ENCODE results near the gene DEFB123.
"Not testable (repeated sequence)": the region's sequence is repeated elsewhere in the genome, so short reads cannot be mapped to it uniquely, and the experiment has no call there.

DEFB123 gene, protein sequence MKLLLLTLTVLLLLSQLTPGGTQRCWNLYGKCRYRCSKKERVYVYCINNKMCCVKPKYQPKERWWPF

DNA sequence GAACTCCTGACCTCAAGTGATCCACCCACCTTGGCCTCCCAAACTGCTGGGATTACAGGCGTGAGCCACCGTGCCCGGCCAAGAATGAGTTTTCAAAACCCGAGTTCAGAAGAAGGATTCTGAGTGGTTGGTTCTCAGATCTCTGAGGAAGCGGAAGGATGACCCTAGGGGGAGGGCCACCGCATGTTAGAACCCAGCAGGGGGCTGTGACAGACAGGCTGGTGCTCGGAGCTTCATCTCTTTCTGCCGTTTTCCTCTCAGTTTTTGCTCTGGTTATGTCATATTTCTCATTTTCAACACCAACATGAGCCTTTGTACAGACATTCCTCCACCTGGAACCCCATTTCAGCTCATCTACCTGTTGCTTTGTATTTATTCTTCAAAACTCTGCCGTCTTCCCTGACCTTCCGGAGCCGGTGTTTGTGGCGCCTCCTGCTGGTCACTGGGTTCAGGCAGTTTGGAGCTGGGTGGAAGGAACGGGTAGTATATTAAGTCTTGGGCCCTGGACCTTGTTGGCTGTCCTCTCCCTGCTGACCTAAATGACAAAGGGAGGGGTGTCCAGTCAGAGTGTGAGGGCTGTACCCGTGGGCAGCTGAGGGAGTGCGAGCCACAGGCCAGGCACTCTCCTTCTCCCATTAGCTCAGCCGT lies at the start of gene DEFB123:
Gene DEFB123 (plus strand): TSS at position 621 of the 648 bp plus-strand sequence. CDS start 67 bp downstream, outside the sequence.
- no peak for DNase-seq

DNA sequence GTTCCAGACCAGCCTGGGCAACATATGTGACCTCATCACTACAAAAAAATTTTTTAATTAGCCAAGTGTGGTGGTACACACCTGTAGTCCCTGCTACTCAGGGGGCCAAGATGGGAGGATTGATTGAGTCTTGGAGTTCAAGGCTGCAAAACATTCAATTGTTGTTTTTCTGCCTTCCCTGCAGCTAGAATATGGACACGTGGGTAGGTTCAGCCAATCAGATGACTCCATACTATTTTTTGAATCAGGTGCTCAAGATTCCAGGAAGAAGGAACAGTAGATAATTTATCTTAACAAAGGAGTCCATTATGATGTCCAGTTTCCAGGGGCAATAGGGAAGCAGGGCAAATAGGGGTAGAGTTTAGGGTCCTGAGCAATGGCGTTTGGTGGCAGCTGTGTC lies 47.6 kb upstream of the DEFB123 start:
- no peak for DNase-seq

DNA sequence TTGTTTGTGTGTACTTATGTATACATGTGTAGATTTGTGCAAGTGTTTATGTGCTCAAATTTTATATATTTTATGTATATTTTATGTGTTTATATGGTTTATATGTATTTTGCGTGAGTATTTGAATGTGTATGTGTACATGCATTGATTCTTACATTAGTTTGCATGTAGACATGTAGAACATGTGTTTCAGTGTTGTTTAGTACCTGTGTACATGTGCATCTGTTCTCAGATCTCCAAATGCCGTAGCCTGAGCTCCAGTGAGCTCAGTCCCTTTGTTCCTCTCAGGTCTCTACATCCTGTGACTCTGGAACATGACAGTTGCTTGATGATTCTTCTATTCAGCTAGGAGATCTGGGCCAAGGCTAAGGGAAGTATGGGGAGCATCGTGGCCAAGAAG lies 45.5 kb upstream of the DEFB123 start:
- DNase-seq = no peak

DNA sequence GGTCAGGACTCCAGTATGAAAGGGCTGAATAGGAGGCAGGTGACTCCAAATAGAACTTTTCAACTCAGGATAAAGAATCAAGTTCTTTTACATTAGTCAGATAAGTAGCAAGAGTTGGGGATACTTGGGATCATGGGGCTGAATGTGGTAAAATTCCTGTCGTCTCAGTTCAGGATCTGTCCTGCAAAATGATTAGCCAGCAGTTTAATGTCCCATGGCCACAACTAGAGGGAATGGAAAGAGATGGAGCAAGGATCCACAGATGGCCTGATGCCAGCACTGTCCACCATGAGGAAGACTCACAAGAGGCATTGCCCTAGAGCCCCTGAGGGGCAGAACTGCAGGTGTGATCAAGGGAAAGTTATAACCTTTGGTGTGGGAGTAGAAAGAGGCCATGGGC lies 36.5 kb upstream of the DEFB123 start:
- no peak for DNase-seq

DNA sequence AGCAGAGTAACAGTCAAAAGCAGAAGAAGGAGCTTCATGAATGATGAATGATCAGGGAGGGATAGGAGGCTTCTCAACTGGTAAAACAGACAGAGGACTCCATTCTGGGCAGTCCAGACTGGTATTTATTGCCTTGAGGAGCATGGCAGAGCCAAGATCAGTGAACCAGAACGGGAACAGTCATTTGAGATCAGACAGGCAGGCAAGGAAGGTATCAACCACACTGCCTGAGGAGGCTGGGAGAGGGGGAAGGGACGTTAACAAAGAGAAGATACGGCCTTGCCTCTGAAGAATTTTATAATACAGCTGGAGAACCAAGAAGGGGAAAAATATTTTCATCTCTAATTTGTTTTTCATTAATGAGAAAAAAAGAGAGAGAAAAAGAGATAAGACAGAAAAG lies 34.3 kb upstream of the DEFB123 start, which contains the start of gene DEFB121:
Gene DEFB121 (minus strand): TSS at position 101 of the 400 bp plus-strand sequence. CDS start 63 bp downstream, at position 38.
- DNase-seq = no peak

DNA sequence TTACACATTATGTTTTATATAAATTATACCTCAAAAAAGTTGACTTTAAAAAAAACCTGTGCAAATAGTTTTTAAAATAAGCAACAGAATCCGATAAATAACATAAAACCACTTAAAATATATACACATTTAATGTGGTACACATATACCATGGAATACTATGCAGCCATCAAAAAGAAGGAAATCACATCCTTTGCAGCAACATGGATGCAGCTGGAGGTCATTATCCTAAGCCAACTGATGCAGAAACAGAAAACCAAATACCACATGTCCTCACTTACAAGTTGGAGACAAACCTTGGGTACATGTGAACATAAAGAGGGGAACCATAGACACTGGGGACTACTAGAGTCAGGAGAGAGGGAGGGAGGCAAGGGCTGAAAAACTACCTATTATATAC lies 30.4 kb upstream of the DEFB123 start:
- DNase-seq = no peak

DNA sequence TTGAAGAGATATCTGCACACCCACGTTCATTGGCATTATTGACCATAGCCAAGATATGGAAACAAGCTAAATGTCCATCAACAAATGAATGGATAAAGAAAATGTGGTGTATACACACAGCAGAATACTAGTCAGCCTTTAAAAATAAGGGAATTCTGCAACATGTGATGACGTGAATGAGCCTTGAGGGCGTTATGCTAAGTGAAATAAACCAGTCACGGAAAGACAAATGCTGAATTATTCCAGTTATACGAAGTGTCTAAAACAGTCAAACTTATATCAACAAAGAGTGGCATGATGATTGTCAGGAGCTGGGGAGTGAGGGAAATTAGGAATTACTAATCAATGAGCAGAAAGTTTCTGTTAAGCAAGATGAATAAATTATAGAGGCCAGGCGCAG lies 26.1 kb upstream of the DEFB123 start:
- no peak for DNase-seq

DNA sequence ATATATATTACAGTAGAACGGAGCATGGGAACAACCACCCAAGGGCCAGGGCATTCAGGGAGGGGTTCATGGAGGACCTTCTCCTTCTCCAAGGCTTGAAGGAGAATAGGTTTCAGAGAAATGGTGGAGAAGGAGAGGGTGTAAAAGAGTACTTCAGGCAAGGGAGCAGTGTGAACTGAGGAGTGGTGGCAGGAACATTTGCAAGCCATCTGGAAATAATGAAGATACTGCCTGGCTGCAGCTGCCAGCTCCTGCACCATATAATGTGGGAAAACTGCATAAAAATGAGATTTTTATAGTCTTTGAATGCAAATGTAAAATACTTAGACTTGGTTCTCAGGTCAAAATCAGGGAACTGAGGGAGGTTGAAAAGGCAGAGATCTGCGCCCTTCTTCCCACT lies 24.8 kb upstream of the DEFB123 start:
- no peak for DNase-seq

DNA sequence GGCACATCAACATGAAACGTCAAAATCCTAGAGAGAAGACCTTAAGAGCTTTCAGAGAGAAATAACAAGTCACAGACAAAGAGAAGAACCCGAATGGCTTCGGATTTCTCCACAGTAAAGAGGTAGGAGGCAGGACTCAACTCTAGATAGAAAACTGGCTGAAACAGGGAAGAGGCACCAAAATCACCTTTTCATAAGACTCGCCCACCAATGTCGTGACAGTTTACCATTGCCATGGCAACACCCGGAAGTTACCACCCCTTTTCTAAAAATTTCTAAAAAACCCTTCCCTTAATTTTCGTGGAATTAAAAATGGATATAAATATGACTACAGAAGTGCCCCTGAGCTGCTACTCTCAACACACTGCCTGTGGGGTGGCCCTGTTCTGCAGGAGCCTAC lies 22.1 kb upstream of the DEFB123 start:
- DNase-seq = no peak

DNA sequence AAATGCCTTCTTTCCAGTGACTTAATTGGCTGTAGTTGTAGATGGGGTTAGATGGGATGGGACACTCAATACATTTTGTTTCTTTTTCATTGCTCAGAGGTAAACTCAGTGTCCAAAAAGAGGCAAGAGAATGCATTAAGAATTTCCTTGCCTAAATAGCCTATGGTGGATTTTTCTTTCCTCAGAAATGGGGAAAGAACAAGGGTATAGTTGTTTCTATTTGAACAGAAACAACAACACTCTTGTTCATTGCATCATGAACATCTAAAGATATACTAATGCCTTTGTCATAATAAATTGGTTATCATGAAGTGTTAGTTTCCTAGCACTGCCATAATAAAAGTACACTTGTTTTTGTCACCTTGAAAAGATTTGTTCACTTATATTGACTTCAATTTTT lies 14.6 kb upstream of the DEFB123 start:
- no peak for DNase-seq

DNA sequence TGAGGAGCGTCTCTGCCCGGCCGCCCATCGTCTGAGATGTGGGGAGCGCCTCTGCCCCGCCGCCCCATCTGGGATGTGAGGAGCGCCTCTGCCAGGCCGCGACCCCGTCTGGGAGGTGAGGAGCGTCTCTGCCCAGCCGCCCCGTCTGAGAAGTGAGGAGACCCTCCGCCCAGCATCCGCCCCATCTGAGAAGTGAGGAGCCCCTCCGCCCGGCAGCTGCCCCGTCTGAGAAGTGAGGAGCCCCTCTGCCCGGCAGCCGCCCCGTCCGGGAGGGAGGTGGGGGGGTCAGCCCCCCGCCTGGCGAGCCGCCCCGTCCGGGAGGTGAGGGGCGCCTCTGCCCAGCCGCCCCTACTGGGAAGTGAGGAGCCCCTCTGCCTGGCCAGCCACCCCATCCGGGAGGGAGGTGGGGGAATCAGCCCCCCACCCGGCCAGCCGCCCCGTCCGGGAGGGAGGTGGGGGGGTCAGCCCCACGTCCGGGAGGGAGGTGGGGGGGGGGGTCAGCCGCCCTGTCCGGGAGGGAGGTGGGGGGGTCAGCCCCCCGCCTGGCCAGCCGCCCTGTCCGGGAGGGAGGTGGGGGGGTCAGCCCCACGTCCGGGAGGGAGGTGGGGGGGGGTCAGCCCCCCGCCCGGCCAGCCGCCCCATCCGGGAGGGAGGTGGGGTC lies 13.4 kb upstream of the DEFB123 start:
- DNase-seq = not testable (repeated sequence)

DNA sequence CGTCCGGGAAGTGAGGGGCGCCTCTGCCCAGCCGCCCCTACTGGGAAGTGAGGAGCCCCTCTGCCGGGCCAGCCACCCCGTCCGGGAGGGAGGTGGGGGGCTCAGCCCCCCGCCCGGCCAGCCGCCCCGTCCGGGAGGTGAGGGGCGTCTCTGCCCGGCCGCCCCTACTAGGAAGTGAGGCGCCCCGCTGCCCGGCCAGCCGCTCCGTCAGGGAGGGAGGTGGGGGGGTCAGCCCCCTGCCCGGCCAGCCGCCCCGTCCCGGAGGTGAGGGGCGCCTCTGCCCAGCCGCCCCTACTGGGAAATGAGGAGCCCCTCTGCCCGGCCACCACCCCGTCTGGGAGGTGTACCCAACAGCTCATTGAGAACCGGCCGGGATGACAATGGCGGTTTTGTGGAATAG lies 12.9 kb upstream of the DEFB123 start:
- DNase-seq = not testable (repeated sequence)

DNA sequence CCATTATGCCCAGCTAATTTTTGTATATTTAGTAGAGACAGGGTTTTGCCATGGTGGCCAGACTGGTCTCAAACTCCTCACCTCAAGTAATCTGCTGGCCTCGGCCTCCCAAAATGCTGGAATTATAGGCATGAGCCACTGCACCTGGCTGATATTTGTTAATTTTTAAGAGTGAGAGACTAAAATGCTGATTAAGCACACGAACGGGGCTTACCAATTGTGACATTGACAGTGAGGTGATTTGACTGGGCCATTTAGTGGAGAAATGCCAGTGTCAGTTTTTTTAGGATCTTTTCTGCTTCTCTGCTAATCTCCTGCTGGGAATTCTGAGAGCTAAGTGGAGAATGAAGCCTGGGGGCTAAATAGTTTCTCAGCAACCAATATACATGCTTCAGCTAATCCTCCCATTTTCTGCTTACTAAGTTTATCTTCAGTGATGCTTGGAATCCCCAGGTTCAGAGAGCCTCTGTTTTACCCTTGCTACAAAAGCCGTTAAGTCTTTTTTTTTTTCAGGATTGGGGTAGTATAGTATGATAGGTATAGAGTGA lies 9.8 kb upstream of the DEFB123 start:
- DNase-seq = no peak

DNA sequence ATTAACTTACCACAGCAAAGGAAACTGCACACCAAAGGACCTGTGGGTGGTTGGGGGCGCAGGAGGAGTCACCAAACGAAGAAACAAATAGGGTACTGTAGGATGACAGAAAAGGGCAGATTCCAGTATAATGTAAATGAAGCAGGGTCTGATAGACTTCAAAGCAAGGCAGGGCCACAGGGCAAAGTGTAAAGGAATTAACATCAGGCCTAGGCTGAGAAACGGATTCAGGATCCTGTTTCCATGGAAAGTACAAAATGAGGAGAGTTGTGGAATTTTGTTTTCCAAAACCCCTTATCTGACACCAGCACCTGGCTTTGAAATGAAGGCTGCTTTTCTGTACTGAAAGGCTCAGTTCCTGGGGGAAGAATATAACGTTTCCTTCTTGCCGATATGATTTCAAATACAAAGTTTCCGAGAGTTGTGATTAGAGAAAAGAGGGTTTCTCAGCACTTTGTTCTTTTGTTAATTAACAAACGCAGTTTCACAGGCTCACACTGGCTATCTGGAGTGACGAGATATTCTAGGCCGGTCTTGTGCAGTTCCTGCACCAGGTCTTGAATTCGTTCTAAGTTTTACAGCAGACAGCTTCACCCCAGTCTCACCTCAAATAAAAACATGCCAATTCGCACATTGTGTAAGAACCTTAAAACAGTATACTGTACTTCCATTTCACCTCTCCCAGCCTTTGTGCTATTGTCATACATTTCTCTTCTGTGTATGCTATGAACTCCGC lies 5.8 kb downstream of the DEFB123 start:
- no peak for DNase-seq

DNA sequence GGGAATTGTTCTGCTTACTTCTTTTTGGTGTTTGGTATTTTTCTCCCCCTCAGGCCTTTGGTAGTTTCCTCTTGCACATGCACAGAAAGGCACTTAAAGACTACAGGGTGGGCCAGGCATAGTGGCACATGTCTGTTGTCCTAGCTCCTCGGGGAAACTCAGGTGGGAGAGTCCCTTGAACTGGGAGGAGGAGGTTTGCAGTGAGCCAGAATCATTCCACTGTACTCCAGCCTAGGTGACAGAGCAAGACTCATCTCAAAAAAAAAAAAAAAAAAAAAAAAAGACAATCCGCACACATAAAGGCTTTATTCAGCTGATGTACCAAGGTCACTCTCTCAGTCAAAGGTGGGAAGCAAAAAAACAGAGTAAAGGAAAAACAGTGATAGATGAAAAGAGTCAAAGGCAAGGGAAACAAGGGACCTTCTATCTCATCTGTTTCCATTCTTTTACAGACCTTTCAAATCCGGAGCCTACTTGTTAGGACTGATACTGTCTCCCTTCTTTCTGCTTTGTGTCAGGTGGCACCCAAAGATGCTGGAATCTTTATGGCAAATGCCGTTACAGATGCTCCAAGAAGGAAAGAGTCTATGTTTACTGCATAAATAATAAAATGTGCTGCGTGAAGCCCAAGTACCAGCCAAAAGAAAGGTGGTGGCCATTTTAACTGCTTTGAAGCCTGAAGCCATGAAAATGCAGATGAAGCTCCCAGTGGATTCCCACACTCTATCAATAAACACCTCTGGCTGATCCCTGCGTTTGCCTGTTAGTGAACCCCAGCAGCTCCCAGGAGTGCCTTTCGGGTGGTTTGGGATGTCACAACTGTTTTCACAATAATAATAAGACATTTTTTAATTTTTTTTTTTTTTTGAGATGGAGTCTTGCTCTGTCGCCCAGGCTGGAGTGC lies 9.3 kb downstream of the DEFB123 start:
- DNase-seq = no peak

DNA sequence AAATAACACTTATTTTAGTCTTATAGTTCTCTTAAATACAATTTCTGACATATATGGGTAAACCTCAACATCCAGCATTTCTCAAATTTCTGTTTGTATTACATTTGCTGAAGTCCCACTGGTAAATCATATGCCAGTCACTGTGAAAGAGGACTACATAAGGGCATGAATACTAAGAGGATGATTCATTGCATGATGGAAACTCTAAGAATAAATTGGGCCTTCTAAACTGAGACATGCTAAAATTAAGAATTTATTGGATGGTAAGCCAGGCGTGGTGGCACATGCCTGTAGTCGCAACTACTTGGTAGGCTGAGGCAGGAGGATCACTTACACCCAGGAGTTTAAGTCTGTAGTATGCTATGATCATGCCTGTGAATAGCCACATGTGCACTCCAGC lies 12.1 kb downstream of the DEFB123 start:
- no peak for DNase-seq

DNA sequence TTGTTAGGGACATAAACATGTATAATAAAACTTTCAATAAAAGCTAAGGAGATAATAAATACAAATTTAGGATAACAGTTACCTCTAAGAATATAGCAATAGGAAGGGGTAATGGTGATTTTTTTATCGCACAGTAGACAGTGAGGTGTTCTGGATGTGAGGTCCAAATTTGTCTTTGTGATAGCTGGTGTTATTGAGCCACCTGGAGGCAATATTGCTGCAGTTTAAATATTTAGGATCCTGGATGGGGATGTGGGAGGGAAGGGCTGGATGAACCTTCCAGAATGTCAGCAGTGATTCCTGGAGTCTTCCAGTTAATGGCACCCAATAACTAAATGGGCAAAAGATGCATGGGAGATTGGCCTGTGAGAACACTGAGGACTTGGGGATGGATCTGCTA lies 13.9 kb downstream of the DEFB123 start:
- DNase-seq = no peak

DNA sequence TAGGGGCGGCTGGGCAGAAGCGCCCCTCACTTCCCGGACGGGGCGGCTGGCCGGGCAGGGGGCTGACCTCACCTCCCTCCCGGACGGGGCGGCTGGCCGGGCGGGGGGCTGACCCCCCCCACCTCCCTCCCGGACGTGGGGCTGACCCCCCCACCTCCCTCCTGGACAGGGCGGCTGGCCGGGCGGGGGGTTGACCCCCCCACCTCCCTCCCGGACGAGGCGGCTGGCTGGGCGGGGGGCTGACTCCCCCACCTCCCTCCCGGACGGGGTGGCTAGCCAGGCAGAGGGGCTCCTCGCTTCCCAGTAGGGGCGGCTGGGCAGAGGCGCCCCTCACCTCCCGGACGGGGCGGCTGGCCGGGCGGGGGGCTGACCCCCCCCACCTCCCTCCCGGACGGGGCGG lies 30.5 kb downstream of the DEFB123 start:
- not testable (repeated sequence) for DNase-seq

DNA sequence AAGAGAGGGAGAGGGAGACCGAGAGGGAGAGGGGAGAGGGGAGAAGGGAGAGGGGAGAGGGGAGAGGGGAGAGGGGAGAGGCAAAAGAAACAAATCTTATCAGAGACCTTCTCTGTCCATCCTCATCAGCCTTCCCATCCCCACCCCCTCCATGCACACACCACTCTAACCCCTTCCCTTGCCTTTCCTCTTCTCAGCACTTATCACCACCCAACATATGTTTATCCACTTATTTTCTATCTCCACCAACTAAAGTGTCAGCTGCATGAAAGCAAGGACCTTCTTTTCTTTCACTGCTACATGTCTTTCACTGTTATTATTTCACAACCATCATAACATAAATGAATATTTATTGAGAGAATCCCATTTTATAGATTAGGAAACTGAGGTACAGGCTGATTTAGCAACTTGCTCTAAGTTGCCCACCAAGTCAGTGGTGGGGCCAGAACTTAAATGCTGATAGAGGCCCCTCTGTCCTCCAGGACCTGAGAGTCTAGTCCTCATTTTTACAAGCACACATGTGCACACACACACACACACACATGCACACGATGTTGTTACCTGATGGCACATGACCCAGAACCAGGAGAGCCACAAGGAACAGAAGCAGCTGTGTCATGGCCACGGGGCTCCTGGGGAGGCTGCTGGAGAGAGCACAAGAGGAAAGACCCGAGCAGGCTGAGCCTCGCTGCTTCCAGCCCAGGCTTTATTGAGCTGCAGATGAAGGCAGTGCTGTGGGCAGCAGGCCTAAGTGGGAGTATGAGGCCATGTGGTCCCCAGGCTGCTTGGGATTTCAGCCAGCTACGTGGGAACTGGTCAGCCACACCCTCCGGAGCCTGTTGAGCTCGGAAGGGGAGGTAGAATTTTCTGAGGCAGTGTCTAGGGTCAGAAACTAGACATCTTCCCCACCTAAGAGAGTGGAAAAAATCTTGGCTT lies 32.2 kb downstream of the DEFB123 start:
- no peak for DNase-seq

DNA sequence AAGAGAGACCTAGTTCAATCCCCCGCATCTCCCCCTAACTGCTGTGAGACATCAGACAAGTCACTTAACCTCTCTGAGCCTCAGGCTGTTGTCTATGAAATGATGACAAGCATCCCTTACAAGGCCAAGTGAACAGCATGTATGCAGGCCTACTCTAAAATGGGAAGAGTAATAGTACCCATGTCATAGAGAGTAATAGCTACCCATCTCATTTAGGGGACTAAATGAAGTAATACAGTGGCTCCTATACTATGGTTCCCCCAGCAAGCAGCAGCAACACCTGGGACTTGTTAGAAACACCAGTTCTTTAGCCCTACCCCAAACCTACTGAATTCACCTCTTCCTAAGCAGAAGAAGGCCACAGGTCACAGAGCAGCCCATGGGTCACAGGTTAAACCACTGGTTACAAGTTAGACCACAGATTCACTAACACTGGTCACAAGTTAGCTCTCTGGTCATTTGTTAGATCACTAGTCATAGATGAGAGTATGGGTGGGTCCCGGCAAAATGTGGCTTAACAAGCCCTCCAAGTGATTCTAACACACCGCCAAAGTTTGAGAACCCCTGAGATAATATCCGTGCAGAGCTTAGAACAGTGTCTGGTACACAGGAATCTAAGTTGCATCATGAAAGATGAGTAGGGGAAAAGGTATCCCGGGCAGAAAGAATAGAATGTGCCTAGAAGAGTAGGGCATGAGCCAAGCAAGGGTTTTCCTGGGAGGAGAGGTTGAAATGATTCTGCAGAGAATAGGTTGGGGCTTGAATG lies 33.1 kb downstream of the DEFB123 start:
- DNase-seq = no peak

DNA sequence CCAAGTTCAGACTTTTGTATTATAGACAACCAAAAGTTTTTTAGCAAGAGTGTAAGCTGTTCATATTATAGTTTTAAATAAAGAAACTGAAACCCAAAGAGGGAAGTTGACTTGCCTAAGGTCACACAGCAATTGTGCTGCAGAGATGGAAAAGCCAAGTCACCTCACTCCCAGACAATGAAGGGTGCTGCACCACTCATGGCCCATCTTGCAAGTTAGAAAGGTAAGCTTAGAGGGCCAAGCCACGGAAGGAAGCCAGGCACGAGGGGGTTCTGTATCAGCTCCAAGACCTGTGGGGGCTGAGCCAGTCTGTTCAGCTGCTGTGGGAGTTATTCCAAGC lies 33.6 kb downstream of the DEFB123 start:
- DNase-seq = no peak

Data from CD4-positive, alpha-beta T cell treated with Interleukin-12 subunit alpha and Interleukin-12 subunit beta, for 1 hour (primary cell).